Suprapubic skin (tissue), 4 donors: ENCODE results near the gene PPFIA3. TPM values are rescaled to one million over a fixed set of nuclear protein-coding genes. Genes with fewer than 3 reads are reported as not detected.

Experiments
- DNase-seq, 2 donors: peaks; one replicate each; pipeline ENCODE4 v3.0.0-alpha.2; 2019; ENCODE audit warnings: low spot score in 2 of 2
- H3K27ac ChIP-seq: fragments of 200-600 bp; sonication (generic); one replicate; pipeline ENCODE4 v1.5.1; 2019
- H3K27me3 ChIP-seq: fragments of 200-600 bp; sonication (generic); one replicate; pipeline ENCODE4 v1.5.1; 2019
- H3K36me3 ChIP-seq: fragments of 200-600 bp; sonication (generic); one replicate; pipeline ENCODE4 v1.5.1; 2019
- H3K4me1 ChIP-seq: fragments of 200-600 bp; sonication (generic); one replicate; pipeline ENCODE4 v1.5.1; 2019
- H3K4me3 ChIP-seq: fragments of 200-600 bp; sonication (generic); one replicate; pipeline ENCODE4 v1.5.1; 2019; ENCODE audit warnings: mild to moderate bottlenecking
- H3K9me3 ChIP-seq: fragments of 200-600 bp; sonication (generic); one replicate; pipeline ENCODE4 v1.5.1; 2019
- EP300 ChIP-seq: sonication (generic); formaldehyde crosslinking; IDR thresholded peaks from one replicate; pipeline ENCODE4 v1.6.1; 2017; ENCODE audit warnings: antibody characterized with exemption
- POLR2A ChIP-seq, 2 donors: fragments of 450-650 bp; IDR thresholded peaks; one replicate each; pipeline ENCODE4 v1.6.1; 2017; ENCODE audit warnings: antibody characterized with exemption in 2 of 2, mild to moderate bottlenecking in 2 of 2, moderate library complexity in 2 of 2
- POLR2AphosphoS5 ChIP-seq, 3 donors: sonication (generic); formaldehyde crosslinking; IDR thresholded peaks; one replicate each; pipeline ENCODE4 v1.6.1; 2017; ENCODE audit warnings: antibody characterized with exemption in 3 of 3
- WGBS: methylation state at CpG from one replicate; pipeline ENCODE4 v1.1.5; 2018; 5-methylcytosine and 5-hydroxymethylcytosine counted together
- total RNA-seq, 4 donors: library from RNA; depleted of rRNA; stranded (reverse); fragments of >200 nt; gene quantifications; one replicate each; pipeline ENCODE4 v1.1.0, GENCODE V29; 2016
- TF ChIP-seq, protein P1 (sequence below), 2 donors: fragments of 200-600 bp in 1 of 2; fragments of 450-650 bp in 1 of 2; sonication (generic) in 1 of 2; IDR thresholded peaks; one replicate each; pipeline ENCODE4 v1.5.1; 2016 to 2019; ENCODE audit warnings: antibody characterized with exemption in 2 of 2, mild to moderate bottlenecking in 1 of 2, moderate library complexity in 1 of 2

The PPFIA3 gene
- total RNA-seq, 4 donors from 2014 or later: 42.7 to 50.1 (median 46.6) TPM

DNA sequence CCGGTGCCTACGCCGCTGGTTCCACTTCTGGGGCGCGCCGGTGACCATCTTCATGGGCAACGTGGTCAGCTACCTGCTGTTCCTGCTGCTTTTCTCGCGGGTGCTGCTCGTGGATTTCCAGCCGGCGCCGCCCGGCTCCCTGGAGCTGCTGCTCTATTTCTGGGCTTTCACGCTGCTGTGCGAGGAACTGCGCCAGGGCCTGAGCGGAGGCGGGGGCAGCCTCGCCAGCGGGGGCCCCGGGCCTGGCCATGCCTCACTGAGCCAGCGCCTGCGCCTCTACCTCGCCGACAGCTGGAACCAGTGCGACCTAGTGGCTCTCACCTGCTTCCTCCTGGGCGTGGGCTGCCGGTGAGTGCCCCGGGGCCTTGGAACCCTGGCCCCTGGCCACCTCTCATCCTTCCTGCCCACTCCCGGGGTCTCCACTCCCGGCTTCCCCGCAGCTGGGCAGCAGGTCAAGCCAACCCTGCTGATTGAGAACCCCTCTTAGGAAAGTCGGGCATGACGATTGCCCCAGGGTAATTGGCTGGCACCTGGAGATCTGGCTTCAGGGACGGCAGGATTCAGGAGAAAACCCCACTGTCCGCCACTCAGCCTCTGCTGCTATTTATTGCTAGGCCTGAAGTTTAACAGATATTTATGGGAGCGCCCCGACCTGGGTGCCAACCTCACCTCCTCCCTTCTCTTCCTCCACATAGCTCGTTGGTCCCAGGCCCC, 77.3 kb downstream of the PPFIA3 start:
- 42% methylated on average over 19 of the region's 40 CpGs for WGBS
- H3K27me3 ChIP-seq: no peaks in the 10 kb centered on the region
- H3K4me3 ChIP-seq: no peak overlapping the region
- DNase-seq: no peak
- no peaks in the 10 kb centered on the region for H3K9me3 ChIP-seq
- H3K4me1 ChIP-seq: peaks cover 9% of the 10 kb centered on the region
- no peak overlapping the region for H3K27ac ChIP-seq
- TF ChIP-seq, protein P1, sequence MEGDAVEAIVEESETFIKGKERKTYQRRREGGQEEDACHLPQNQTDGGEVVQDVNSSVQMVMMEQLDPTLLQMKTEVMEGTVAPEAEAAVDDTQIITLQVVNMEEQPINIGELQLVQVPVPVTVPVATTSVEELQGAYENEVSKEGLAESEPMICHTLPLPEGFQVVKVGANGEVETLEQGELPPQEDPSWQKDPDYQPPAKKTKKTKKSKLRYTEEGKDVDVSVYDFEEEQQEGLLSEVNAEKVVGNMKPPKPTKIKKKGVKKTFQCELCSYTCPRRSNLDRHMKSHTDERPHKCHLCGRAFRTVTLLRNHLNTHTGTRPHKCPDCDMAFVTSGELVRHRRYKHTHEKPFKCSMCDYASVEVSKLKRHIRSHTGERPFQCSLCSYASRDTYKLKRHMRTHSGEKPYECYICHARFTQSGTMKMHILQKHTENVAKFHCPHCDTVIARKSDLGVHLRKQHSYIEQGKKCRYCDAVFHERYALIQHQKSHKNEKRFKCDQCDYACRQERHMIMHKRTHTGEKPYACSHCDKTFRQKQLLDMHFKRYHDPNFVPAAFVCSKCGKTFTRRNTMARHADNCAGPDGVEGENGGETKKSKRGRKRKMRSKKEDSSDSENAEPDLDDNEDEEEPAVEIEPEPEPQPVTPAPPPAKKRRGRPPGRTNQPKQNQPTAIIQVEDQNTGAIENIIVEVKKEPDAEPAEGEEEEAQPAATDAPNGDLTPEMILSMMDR (IDR thresholded peaks at IDR 0.05): no peak
- no peak for TF ChIP-seq POLR2A (IDR thresholded peaks at IDR 0.05)
- no peak for TF ChIP-seq POLR2AphosphoS5 (IDR thresholded peaks at IDR 0.05)
- no peak for TF ChIP-seq EP300
- peaks cover 42% of the 10 kb centered on the region for H3K36me3 ChIP-seq

DNA sequence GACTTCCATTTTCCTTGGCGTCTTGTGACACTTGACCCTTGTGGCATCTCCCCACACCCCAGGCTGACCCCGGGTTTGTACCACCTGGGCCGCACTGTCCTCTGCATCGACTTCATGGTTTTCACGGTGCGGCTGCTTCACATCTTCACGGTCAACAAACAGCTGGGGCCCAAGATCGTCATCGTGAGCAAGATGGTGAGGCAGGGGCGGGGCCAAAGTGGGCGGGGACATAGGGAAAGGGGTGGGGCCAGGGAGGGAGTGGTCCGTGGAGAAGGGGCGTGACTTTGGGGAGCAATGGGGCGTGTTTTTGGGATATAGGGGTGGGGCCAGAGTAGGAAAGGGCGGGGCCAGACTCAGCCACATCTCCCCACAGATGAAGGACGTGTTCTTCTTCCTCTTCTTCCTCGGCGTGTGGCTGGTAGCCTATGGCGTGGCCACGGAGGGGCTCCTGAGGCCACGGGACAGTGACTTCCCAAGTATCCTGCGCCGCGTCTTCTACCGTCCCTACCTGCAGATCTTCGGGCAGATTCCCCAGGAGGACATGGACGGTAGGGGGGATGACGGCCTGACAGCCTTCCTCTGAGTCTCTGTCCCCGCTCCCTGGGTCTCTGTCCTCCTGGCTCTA, 81.0 kb downstream of the PPFIA3 start:
- H3K4me3 ChIP-seq: no peak overlapping the region
- H3K4me1 ChIP-seq: peaks cover 12% of the 10 kb centered on the region
- DNase-seq: no peak
- no peaks in the 10 kb centered on the region for H3K27me3 ChIP-seq
- 88% methylated on average over 29 of the region's 29 CpGs for WGBS
- peaks cover 45% of the 10 kb centered on the region for H3K36me3 ChIP-seq
- H3K27ac ChIP-seq: no peak overlapping the region
- H3K9me3 ChIP-seq: no peaks in the 10 kb centered on the region
- TF ChIP-seq EP300: no peak
- TF ChIP-seq, protein P1 (IDR thresholded peaks at IDR 0.05): no peak
- no peak for TF ChIP-seq POLR2AphosphoS5 (IDR thresholded peaks at IDR 0.05)
- no peak for TF ChIP-seq POLR2A (IDR thresholded peaks at IDR 0.05)

Other genes starting within 250 kb of the PPFIA3 start
- gene PPP1R15A, start 247.1 kb upstream of the PPFIA3 start, total RNA-seq: 100 to 1,000 TPM; 135 to 191 (median 144) TPM
- gene TULP2, start 220.8 kb upstream of the PPFIA3 start, total RNA-seq: not detected
- gene NUCB1, start 219.2 kb upstream of the PPFIA3 start, total RNA-seq: 100 to 1,000 TPM; 132 to 220 (median 204) TPM
- under 1 TPM in 1 of 4 donors, not detected in 3; 0.59 TPM for gene DHDH, start 185.8 kb upstream of the PPFIA3 start, total RNA-seq
- gene BAX, start 164.7 kb upstream of the PPFIA3 start, total RNA-seq: 10 to 100 TPM; 25.1 to 29.6 (median 27.5) TPM
- gene FTL, start 154.2 kb upstream of the PPFIA3 start, total RNA-seq: 1,000 to 10,000 TPM in 3 of 4 donors, 100 to 1,000 TPM in 1; 883 to 1,582 (median 1,278) TPM
- 10 to 100 TPM; 26.4 to 42.0 (median 31.6) TPM for gene GYS1, start 126.2 kb upstream of the PPFIA3 start, total RNA-seq
- 10 to 100 TPM; 37.3 to 70.3 (median 68.8) TPM for gene RUVBL2, start 125.7 kb upstream of the PPFIA3 start, total RNA-seq
- not detected for gene LHB, start 102.5 kb upstream of the PPFIA3 start, total RNA-seq
- gene CGB3, start 95.2 kb upstream of the PPFIA3 start, total RNA-seq: not detected
- not detected for gene CGB2, start 87.7 kb upstream of the PPFIA3 start, total RNA-seq
- not detected for gene CGB1, start 82.6 kb upstream of the PPFIA3 start, total RNA-seq
- gene CGB5, start 75.7 kb upstream of the PPFIA3 start, total RNA-seq: 1 to 10 TPM in 1 of 4 donors, not detected in 3; 2.5 TPM
- not detected for gene CGB8, start 70.4 kb upstream of the PPFIA3 start, total RNA-seq
- gene CGB7, start 61.8 kb upstream of the PPFIA3 start, total RNA-seq: 10 to 100 TPM in 1 of 4 donors, 1 to 10 TPM in 3; 2.9 to 27.4 (median 4.3) TPM
- gene NTF4, start 54.7 kb upstream of the PPFIA3 start, total RNA-seq: 10 to 100 TPM in 2 of 4 donors, 1 to 10 TPM in 2; 7.8 to 22.5 (median 13.1) TPM
- not detected for gene KCNA7, start 46.8 kb upstream of the PPFIA3 start, total RNA-seq
- 100 to 1,000 TPM; 207 to 788 (median 322) TPM for gene SNRNP70, start 34.1 kb upstream of the PPFIA3 start, total RNA-seq
- 10 to 100 TPM; 20.0 to 39.8 (median 32.3) TPM for gene LIN7B, start 5.2 kb upstream of the PPFIA3 start, total RNA-seq
- 1 to 10 TPM in 3 of 4 donors, not detected in 1; 5.2 to 9.3 (median 5.9) TPM for gene C19orf73, start 401 bp upstream of the PPFIA3 start, total RNA-seq
- gene HRC, start 35.9 kb downstream of the PPFIA3 start, total RNA-seq: 1 to 10 TPM in 1 of 4 donors, under 1 TPM in 2, not detected in 1; 0.47 to 1.0 (median 0.53) TPM
- 10 to 100 TPM; 45.2 to 87.6 (median 62.4) TPM for gene TRPM4, start 38.2 kb downstream of the PPFIA3 start, total RNA-seq
- gene SLC6A16, start 205.6 kb downstream of the PPFIA3 start, total RNA-seq: 1 to 10 TPM in 1 of 4 donors, under 1 TPM in 2, not detected in 1; 0.23 to 1.4 (median 0.34) TPM
- gene CD37, start 215.9 kb downstream of the PPFIA3 start, total RNA-seq: 10 to 100 TPM in 1 of 4 donors, 1 to 10 TPM in 3; 2.9 to 25.7 (median 5.0) TPM
- 10 to 100 TPM; 10.6 to 15.4 (median 13.2) TPM for gene TEAD2, start 242.9 kb downstream of the PPFIA3 start, total RNA-seq
- not detected for gene DKKL1, start 244.3 kb downstream of the PPFIA3 start, total RNA-seq